A549 (cell line): ENCODE data around the gene TDRD9. TPM values are rescaled to one million over a fixed set of nuclear protein-coding genes. Genes with fewer than 3 reads are reported as not detected.
A peak's percentile ranks its signal among the peaks of the same experiment; 100 is the strongest.

ENCODE experiments used
- ATAC-seq, 2 experiments: fragments of 200-7000 bp in 1 of 2; fragments of >200 bp in 1 of 2; cut with Nextera tagmentation in 1 of 2; cut with Tn5 transposase in 1 of 2; 3 replicates each; pipeline versions ENCODE4 v1.8.0 to v1.9.1; 2018 to 2020; ENCODE audit warnings: mild to moderate bottlenecking in 1 of 2, moderate library complexity in 1 of 2
- CTCF ChIA-PET: fragments of 300-600 bp; sonication (Branson Sonifier 250); formaldehyde crosslinking; extraction: SDS; loops from one replicate; lab custom pipeline; 2021; ENCODE audit warnings: antibody characterized with exemption, inconsistent platforms; lab: Yijun Ruan, JAX
- POLR2A ChIA-PET: fragments of 350-600 bp; formaldehyde crosslinking; extraction: SDS; loops from one replicate; lab custom pipeline; 2021; ENCODE audit warnings: antibody characterized with exemption, inconsistent platforms; lab: Yijun Ruan, JAX
- DNase-seq, 2 experiments: peaks; one replicate each; pipeline versions ENCODE4 v3.0.0 to v3.0.0-alpha.2; 2011 to 2016; ENCODE audit warnings: low read depth in 1 of 2, low spot score in 1 of 2
- FAIRE-seq: peaks from 2 replicates; lab custom pipeline; 2011; peaks lifted over from hg19 to GRCh38; lab: Jason Lieb, UNC
- H3K27ac ChIP-seq, 2 experiments: fragments of >200 bp; sonication (Bioruptor Twin); formaldehyde crosslinking; 3 replicates each; pipeline ENCODE4 v1.5.1; 2016 to 2017
- H3K4me1 ChIP-seq: fragments of >200 bp; sonication (Bioruptor Twin); formaldehyde crosslinking; 3 replicates; pipeline ENCODE4 v1.6.1; 2016
- H3K4me2 ChIP-seq: fragments of >200 bp; sonication (Bioruptor Twin); formaldehyde crosslinking; 3 replicates; pipeline ENCODE4 v1.6.1; 2016
- H3K4me3 ChIP-seq: fragments of >200 bp; sonication (Bioruptor Twin); formaldehyde crosslinking; 3 replicates; pipeline ENCODE4 v1.5.1; 2016
- H3K9me3 ChIP-seq: fragments of >200 bp; sonication (Bioruptor Twin); formaldehyde crosslinking; 3 replicates; pipeline ENCODE4 v1.6.1; 2016
- CBX8 ChIP-seq: fragments of 200-600 bp; sonication (generic); IDR thresholded peaks from 2 replicates; pipeline ENCODE4 v1.6.1; 2016
- CEBPB ChIP-seq, 2 experiments: fragments of >200 bp in 1 of 2; sonication (Bioruptor Twin) in 1 of 2; formaldehyde crosslinking in 1 of 2; IDR thresholded peaks; 2 replicates each; pipeline ENCODE4 v1.6.1; 2012 to 2016
- CHD2 ChIP-seq: fragments of 150-350 bp; IDR thresholded peaks from 2 replicates; pipeline ENCODE4 v1.6.1; 2014; ENCODE audit warnings: low read length; ENCODE audit not compliant: partially characterized antibody
- EHMT2 ChIP-seq: fragments of 200-600 bp; sonication (generic); IDR thresholded peaks from 2 replicates; pipeline ENCODE4 v1.6.1; 2016; ENCODE audit warnings: antibody characterized with exemption, low read depth, mild to moderate bottlenecking, moderate library complexity
- EP300 ChIP-seq, 2 experiments: fragments of >200 bp; sonication (Bioruptor Twin); formaldehyde crosslinking; IDR thresholded peaks; 2 replicates in 1 of 2; 3 replicates in 1 of 2; pipeline ENCODE4 v1.6.1; 2016 to 2017
- FOSL2 ChIP-seq, 2 experiments: fragments of 450-650 bp in 1 of 2; fragments of >200 bp in 1 of 2; sonication (Bioruptor Twin) in 1 of 2; formaldehyde crosslinking; IDR thresholded peaks; 2 replicates each; pipeline versions ENCODE4 v1.5.0 to v1.6.1; 2016 to 2020; ENCODE audit warnings: mild to moderate bottlenecking in 1 of 2, moderate library complexity in 1 of 2
- FOXS1 ChIP-seq: fragments of 250-450 bp; sonication (Bioruptor Pico); IDR thresholded peaks from 2 replicates; pipeline ENCODE4 v1.5.0; 2020; ENCODE audit warnings: mild to moderate bottlenecking, moderate library complexity
- GATA3 ChIP-seq: IDR thresholded peaks from 2 replicates; pipeline ENCODE4 v1.6.1; 2012; ENCODE audit warnings: borderline replicate concordance
- HEYL ChIP-seq: fragments of 250-450 bp; sonication (Bioruptor Pico); IDR thresholded peaks from 2 replicates; pipeline ENCODE4 v1.8.0; 2021; ENCODE audit warnings: mild to moderate bottlenecking, moderate library complexity
- KDM1A ChIP-seq: fragments of 200-600 bp; sonication (generic); IDR thresholded peaks from 2 replicates; pipeline ENCODE4 v1.6.1; 2016; ENCODE audit warnings: low read depth, mild to moderate bottlenecking
- MAZ ChIP-seq: fragments of 150-350 bp; IDR thresholded peaks from 2 replicates; pipeline ENCODE4 v1.6.1; 2014; ENCODE audit warnings: antibody characterized with exemption, low read depth, low read length, borderline replicate concordance
- PBX3 ChIP-seq: IDR thresholded peaks from 2 replicates; pipeline ENCODE4 v1.6.1; 2012
- RCOR1 ChIP-seq: fragments of 150-350 bp; IDR thresholded peaks from 2 replicates; pipeline ENCODE4 v1.6.1; 2014; ENCODE audit warnings: antibody characterized with exemption, low read length, low read depth
- SREBF2 ChIP-seq: fragments of 450-650 bp; IDR thresholded peaks from 2 replicates; pipeline ENCODE4 v1.6.1; 2014; ENCODE audit warnings: mild to moderate bottlenecking, moderate library complexity
- ZC3H11A ChIP-seq: fragments of 450-650 bp; IDR thresholded peaks from 2 replicates; pipeline ENCODE4 v1.6.1; 2014; ENCODE audit warnings: antibody characterized with exemption, mild to moderate bottlenecking
- WGBS: methylation state at CpG from one replicate; pipeline ENCODE4 v1.1.6; 2017; ENCODE audit errors: missing lambda C conversion rate; 5-methylcytosine and 5-hydroxymethylcytosine counted together
- polyA plus RNA-seq, 4 experiments: library from polyadenylated mRNA; depleted of rRNA in 3 of 4; stranded (reverse); fragments of >200 nt; fragmentation: RNase III in 1 of 4; extraction: RNeasy Plus Mini Kit Qiagen cat#74134 plus additional on column Dnase treatment in 1 of 4; gene quantifications; 2 replicates in 3 of 4; 3 replicates in 1 of 4; pipeline ENCODE4 v1.2.3, GENCODE V29; 2011 to 2017
- TF ChIP-seq, protein P1 (sequence below): IDR thresholded peaks from 2 replicates; pipeline ENCODE4 v1.6.1; 2012; ENCODE audit warnings: low read depth, borderline replicate concordance
- TF ChIP-seq, protein P2 (sequence below): fragments of >200 bp; sonication (Bioruptor Twin); formaldehyde crosslinking; IDR thresholded peaks from 3 replicates; pipeline ENCODE4 v1.6.1; 2016
- TF ChIP-seq, protein P3 (sequence below): fragments of 250-450 bp; sonication (Bioruptor Pico); IDR thresholded peaks from 2 replicates; pipeline ENCODE4 v1.5.0; 2020; ENCODE audit warnings: low read depth, mild to moderate bottlenecking, moderate library complexity

Gene TDRD9
- polyA plus RNA-seq, 2 of the 4 experiments (the other 2 are of a cell fraction), result 0.04 TPM; not detected in 1

DNA sequence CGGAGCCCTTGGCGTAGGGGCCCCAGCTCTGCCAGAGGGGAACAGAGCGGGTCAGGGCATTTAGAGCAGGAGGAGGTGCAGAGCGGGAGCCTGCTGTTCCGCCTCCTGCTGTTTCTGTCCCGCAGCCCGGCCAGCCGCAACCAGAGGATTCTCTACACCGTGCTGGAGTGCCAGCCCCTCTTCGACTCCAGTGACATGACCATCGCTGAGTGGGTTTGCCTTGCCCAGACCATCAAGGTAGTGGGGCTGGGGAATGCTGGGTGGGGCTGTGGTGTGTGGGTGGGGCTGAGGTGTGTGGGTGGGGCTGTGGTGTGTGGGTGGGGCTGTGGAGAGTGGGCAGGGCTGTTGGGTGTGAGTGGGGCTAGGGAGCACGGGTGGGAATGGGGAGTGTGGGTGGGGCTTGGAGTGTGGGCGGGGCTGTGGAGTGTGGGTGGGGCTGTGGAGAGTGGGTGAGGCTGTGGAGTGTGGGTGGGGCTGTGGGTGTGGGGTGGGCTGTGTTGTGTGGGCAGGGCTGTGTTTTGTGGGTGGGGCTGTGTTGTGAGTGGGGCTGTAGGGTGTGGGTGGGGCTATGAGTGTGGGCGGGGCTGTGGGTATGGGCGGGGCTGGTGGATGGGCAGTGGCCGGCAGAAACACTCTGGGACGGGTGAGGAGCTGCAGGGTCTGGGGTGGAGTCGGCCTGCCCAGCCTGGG is 165.3 kb downstream of the TDRD9 start:
- no peak overlapping the region for H3K27ac ChIP-seq
- no peak overlapping the region for H3K4me3 ChIP-seq
- no peak overlapping the region for H3K4me2 ChIP-seq
- FAIRE-seq (no peak), DNase-seq (no peak), ATAC-seq (peak; percentile 12 to 41; a peak in 3 of 6 replicates)
- no peaks in the 10 kb centered on the region for H3K9me3 ChIP-seq
- CTCF ChIA-PET, result interaction anchor here (0.6 to 4.6 kb wide), 39 partner anchors 9 to 573 kb away, joined by 3 to 40 read pairs (median 4); partner anchors contain the start of gene ASPG
- WGBS, result 78% methylated on average over 11 of the region's 18 CpGs
- POLR2A ChIA-PET, result no interaction called here
- TF ChIP-seq FOSL2 (IDR thresholded peaks at IDR 0.05) (no peak), FOSL2 (CRISPR knock-in tag; IDR thresholded peaks at IDR 0.05) (no peak), HEYL (no peak), CEBPB (IDR thresholded peaks at IDR 0.05) (no peak), ZC3H11A (no peak)
- TF ChIP-seq, protein P1, sequence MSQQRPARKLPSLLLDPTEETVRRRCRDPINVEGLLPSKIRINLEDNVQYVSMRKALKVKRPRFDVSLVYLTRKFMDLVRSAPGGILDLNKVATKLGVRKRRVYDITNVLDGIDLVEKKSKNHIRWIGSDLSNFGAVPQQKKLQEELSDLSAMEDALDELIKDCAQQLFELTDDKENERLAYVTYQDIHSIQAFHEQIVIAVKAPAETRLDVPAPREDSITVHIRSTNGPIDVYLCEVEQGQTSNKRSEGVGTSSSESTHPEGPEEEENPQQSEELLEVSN, result no peak
- TF ChIP-seq, protein P2, sequence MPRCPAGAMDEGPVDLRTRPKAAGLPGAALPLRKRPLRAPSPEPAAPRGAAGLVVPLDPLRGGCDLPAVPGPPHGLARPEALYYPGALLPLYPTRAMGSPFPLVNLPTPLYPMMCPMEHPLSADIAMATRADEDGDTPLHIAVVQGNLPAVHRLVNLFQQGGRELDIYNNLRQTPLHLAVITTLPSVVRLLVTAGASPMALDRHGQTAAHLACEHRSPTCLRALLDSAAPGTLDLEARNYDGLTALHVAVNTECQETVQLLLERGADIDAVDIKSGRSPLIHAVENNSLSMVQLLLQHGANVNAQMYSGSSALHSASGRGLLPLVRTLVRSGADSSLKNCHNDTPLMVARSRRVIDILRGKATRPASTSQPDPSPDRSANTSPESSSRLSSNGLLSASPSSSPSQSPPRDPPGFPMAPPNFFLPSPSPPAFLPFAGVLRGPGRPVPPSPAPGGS, result no peak
- TF ChIP-seq, protein P3, sequence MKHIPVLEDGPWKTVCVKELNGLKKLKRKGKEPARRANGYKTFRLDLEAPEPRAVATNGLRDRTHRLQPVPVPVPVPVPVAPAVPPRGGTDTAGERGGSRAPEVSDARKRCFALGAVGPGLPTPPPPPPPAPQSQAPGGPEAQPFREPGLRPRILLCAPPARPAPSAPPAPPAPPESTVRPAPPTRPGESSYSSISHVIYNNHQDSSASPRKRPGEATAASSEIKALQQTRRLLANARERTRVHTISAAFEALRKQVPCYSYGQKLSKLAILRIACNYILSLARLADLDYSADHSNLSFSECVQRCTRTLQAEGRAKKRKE, result no peak
- H3K4me1 ChIP-seq, result peaks cover 5% of the 10 kb centered on the region; the same call in 2 of the 3 replicates

GRCh38 chr14:104094056-104094708 is 165.9 kb downstream of the TDRD9 start:
- peaks cover 5% of the 10 kb centered on the region; the same call in 2 of the 3 replicates for H3K4me1 ChIP-seq
- CTCF ChIA-PET, result interaction anchor here (0.6 to 4.6 kb wide), 47 partner anchors 8 to 554 kb away, joined by 3 to 40 read pairs (median 4); partner anchors contain the start of gene ASPG
- TF ChIP-seq HEYL (no peak), FOXS1 (CRISPR knock-in tag) (no peak), EP300 (IDR thresholded peaks at IDR 0.05) (no peak), CBX8 (no peak), MAZ (no peak), RCOR1 (no peak), KDM1A (no peak), EHMT2 (no peak), SREBF2 (no peak), CHD2 (no peak), GATA3 (no peak), FOSL2 (IDR thresholded peaks at IDR 0.05) (no peak), FOSL2 (CRISPR knock-in tag; IDR thresholded peaks at IDR 0.05) (no peak), PBX3 (no peak), ZC3H11A (no peak)
- TF ChIP-seq, protein P3, result no peak
- TF ChIP-seq, all 56 proteins: peak for 0
- FAIRE-seq (no peak), ATAC-seq (peak in 1 of 2 experiments; percentile 7; a peak in 3 of 6 replicates), DNase-seq (no peak)
- POLR2A ChIA-PET, result no interaction called here
- 43% methylated on average over 18 of the region's 20 CpGs for WGBS
- H3K4me3 ChIP-seq, result no peak overlapping the region
- H3K9me3 ChIP-seq, result no peaks in the 10 kb centered on the region
- H3K4me2 ChIP-seq, result peak overlapping the region; percentile 51
- H3K27ac ChIP-seq, result no peak overlapping the region
